HG02798 (cell line): Measurements from ENCODE around the gene NFIB.
A peak's percentile ranks its signal among the peaks of the same experiment; 100 is the strongest.

Experiments used
- ATAC-seq: cut with Tn5 transposase; IDR thresholded peaks from one replicate; pipeline ENCODE4 v1.9.1; 2021; ENCODE audit warnings: mild to moderate bottlenecking; ENCODE audit not compliant: unreplicated experiment, poor library complexity

Gene NFIB

DNA sequence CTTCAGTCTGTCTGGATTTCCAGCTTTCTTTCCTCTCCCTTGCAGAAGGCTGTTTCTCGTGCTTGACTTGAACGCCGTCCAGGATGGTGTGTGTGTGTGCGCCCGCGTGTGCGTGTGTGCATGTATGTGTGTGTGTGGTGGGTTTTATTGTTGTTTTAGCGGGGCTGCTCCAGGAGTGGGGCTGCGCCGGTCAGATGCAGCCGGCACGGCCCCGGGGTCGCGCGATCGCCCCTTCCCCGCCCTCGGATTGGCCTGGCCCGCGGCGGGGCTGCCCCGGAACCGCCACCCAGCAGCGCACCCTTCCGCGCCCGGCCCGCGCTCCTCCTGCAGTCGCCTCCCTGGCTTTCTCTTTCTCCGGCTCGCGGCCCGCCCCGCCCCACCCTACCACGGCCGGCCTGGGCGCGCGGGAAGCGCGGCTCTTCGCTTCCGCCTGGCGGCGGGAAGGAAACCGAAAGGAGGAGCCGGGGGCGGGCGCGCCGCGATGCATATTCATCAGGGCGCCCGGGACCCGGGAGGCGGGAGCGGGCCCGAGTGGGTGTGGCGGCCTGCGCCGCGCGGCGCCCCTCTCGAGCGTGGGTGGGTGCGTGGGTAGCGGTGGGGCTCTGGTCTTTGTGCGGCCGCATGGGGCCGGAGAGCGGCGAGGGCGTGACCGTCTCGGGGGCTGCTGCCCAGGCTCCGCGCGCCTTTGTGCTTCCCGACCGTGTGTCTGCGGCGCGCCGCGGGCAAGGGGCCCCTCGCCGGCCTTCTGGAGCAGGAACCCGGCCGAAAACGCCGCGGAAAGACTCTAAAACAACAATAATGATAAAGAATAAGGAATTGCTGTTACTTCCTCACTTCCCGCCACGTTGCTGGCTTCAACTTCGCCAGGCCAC lies 8.5 kb upstream of the NFIB start:
- ATAC-seq = peak; percentile 94

DNA sequence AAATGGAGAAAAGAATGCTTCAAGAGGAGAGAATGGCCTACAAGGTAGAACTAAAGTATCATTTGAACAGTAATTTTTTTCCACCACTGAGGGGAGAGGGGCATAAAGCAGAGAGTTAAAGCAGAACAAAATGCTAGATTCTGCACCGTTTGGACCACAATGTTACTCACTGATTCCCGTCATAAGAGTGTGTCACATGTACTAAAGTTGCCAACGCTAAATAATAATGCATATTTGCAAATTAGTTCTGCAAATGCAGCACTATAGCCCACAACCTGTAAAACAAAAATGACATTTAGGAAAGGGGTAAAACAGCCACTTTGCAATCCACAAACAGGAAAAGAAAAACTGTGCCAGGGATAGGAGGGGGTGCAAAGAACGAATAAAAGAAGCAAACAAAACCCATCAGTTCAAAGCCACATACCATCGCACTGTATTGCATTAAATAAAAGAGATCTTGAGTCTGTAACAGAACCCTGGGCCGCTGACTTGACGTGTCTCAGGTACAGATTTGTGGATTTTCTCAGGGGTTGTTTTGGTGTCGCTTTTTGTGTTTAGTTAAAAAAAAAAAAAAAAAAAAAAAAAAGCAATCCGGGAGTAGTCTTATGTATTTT lies 7.7 kb upstream of the NFIB start:
- no peak for ATAC-seq

DNA sequence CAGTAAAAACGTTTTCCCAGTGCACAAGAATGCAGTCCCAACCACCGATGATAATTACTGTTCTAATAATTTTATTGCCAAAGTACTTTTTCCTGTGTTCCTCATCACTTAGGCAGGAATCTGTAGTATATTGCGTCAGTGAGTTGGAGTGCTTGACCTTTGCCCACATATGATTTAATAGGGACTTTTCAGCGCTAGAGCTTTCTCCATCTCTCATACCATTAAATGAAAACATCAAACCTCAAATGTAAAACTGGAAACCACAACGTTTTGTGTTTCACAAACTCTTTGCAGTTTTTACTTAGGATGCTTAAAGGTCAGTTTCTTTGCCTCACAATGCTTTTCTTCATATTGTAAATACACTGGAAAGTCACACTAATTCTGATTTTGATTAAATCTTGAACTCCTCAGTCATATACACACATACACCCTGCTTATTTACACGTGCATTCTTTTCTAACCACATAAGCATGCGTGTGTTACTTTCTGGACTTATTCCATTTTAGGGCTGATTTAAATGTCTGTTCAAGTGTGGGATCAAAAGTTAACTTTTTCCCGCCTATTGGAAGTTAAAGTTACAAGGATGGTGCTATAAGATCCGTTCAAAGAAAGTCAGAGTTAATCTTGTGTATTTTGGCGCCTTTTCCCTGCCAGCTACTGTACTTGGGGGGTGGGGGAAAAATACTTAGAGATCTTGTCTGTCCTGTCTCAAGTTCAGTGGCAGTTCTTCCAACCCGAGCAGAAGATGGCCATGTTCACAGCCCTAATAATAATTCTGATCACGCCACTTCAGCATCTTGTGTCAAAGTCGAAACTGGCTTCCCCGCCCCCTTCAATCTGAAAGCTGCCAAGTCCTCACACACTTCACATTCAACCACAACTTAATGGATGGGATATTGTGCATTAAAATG lies 6.6 kb upstream of the NFIB start:
- ATAC-seq = no peak

DNA sequence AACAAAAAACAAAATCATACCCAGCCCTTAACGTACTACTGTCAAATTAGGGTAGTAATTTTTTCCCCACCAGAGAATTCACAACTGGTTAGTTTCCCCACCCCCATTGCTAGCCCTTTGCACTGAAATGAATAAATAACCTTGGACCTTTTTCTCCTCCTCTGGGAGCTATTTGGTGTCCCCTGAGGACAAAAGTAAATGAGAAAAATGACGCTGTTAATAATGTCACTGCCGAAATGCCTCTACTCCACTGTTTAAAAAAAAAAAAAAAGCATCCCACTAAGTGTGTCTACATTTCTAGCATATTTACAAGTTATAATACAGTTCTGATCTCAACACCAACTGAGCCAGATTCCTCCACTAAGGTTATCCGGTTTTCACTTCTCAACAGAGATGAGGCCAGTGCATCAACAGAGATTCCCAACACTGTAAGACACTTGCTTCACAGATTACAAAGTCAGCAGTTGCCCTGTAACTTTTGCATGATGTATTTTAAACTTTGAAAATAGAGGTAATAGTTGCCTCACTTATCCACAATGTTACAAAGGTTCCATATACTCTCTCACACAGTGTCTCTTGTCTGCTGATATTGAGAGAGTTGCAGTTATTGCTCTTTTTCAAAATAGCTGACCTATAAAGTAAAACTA lies 5.1 kb upstream of the NFIB start:
- no peak for ATAC-seq

DNA sequence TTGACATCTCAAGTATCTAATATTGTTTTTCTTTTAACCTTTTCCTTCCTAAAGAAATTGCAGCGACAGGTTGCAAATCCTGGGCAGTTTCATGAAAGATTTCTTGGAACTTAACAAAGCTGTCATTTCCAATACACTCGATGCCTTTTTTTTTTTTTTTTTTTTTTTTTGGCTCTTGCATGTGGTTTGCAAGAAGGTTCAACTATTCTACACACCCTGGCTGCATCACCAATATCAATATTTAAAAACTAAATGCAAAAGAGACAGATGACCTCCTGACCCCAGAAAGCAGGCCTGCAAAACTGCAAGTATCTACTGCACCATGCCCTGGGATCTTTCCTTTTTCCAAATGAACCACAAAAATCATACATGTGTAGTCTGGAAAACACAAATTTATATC lies 4.4 kb upstream of the NFIB start:
- ATAC-seq = no peak

DNA sequence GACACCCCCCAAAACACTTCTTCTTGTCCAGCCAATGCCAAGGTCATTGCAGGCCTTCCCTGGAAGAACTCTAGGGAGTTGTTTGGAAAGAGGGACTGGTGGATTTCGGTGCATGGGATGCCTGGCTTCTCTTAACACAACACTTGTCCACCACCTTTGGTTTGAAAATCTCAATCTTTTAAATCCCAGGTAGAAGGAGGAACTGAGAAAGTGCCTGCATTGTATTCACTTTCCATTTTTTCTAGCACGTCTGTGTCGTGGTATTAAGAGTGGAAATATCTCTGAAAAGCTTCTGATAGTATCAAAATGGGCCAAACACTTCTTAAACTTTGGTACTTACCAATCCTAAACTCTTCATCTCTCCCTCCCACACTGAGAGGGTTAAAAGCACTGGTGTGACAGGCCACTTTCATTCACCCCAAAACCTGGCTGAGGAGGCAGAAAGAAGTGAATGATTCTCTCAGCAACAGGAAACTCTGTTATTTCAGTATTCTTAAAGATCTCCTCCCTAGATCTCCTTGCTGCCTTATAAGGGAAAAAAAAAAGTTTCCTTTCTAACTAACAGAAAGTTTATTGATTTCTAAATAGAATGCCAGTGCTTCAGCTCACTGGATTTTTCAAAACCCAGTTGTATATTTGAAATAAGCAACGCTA lies 3.9 kb upstream of the NFIB start:
- peak; percentile 14 for ATAC-seq

DNA sequence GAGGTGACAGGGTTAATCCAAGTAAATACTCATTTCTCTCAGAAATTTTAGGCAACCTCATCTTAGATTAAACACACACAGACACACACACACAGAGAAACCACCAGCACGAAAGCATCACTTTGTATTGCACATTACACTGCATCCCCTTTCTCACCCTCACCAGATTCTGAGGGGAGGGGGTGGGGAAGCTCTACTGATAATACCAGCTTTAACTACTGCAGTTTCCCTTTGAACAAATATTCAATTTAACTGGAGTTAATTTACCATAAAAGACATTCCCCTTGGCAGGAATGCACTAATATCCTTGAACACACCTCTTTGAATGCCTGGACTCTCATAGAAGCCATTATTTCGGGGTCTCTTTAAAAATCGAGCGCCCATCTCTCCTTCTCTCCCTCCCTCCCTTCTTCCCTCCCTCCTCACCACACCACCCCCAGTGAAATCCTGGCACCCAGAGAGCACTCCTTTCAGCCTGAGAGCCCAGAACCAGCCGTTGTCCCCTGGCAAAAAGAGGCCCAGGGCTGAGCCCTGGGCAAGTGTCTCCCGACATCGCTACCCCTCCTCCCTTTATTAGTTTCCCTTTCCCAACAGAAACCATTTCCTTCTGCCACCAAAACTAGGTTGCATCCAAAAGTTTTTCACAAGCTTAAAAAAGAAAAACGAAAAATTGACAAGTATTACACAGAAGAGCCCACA lies 2.8 kb upstream of the NFIB start:
- ATAC-seq = no peak

DNA sequence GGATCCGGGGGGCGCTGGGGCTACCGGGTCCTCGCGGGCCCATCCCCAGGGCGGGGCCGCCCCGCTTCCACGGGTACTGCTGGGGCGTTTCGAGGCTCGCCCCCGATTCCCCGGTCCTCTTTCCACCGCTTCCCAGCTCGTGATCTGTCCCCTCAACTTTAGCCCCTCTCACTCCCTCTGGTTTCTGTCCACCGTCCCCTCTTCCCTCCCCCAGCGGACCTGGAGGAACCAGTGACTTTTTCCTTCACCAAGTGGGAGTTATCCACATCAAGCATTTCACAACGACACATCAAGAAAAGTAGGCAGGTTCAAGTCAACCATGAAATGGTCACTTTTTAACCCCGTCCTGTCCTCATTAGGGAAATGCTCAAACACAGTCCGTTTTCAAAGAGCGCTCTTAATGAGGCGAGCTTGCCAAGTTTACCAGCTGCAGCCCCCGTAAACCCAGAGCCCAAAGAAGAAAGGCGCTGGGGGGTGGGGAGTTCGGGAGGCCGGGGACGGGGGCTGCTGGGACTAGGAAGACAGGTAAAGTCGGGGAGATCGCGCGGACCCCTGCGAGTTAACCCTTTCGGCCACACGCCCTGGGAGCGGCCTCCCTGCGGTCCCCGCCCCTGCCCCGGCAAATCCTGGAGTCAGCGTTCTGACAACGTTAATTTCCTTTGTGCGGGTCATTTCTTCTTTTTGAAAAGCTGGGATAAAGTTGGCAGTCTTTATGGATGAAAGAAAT lies 2.1 kb upstream of the NFIB start:
- ATAC-seq = no peak

DNA sequence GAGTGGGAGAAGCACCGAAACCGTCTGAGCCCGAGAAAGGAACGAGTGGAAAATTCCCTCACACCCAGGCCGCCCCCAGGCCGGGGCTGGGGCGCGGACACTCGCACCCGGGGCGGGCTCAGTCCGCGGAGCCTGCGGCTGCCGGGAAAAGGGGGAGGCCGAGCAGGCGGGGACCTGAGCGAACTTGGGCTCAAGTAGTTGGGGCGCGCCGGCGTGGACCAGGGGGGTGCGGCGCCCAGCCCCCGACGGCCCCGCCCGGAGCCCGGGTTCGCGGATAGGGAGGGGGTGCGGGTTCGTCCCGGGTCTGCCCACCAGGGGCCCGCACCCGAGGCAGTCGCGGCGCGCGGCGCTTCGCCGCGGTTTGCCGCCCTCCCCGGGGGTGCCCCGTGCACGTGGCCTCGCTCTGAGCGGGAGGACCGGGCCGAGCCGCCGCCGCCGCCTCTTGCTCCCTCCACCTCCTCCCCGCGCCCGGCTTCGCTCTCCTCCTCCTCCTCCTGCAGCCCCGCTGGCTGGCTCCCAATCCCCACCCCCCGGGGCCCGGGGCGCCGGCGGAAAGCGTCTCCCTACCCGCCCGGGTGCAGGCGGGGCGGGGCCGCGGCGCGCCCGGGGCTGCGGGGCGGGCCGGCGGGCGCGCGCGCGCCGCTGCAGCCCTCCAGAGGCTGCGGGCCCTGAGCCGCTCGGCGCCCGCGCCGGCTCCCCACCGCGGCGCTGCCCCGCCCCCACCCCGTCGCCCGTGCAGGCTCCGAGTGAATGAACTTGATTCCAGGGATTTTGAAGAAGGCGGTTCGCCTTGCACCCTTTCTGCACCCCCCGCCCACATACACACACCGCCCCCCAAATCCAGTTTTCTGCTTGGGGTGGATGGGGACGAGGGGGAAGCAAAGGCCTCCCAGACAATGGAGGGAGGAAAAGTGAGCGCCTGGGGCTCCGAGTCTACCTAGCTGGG lies 1.3 kb upstream of the NFIB start:
- peak; percentile 40 for ATAC-seq

DNA sequence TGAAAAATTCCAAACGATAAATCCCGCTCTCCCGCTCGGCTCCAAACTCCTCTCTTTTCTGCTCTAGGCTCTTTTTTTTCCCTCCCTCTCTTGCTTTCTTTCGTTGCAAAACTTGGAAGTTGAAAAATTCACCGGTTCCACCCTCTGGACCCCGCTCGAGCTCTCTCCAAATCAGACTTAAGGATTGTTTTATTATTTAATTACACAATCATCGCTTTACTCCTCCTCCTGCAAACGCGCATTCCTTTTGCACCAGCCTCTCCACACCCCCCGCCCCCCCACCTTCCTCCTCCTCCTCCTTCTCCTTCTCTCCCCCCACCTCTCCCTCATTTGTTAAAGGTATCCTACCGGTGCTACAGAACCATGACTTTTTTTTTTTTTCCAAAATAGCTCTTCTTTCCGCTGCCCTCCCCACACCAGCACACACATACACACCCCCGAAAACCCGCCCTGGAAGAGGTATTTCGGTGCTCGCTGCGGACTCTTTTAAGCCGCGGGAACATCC lies 535 bp upstream of the NFIB start:
- no peak for ATAC-seq

DNA sequence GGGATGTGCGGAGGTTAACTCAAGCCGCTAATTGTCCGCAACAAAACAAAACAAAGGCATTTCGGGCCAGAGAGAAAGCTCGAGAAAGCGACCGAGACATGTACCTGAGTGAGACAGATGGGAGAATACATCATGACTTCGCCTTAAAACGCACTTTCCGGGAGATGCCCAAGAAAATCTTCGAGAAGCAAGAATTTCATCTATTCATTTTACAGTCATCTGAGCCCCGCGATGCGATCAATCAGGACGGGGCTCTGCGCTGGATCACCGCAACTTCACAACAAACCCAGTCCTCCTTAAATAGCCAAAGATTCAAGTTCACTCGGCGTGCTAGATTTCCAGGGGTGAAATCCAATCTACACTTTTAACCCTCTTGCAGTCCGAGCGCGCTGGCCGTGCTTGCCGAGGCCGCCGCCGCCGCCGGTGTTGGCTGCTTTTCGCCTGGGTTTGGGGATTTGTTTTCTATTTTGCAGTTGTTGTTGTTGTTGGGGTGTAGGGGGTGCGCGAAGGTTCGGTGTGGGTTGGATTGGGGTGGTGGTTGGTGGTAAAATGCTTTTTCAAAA lies 482 bp downstream of the NFIB start:
- ATAC-seq = no peak

DNA sequence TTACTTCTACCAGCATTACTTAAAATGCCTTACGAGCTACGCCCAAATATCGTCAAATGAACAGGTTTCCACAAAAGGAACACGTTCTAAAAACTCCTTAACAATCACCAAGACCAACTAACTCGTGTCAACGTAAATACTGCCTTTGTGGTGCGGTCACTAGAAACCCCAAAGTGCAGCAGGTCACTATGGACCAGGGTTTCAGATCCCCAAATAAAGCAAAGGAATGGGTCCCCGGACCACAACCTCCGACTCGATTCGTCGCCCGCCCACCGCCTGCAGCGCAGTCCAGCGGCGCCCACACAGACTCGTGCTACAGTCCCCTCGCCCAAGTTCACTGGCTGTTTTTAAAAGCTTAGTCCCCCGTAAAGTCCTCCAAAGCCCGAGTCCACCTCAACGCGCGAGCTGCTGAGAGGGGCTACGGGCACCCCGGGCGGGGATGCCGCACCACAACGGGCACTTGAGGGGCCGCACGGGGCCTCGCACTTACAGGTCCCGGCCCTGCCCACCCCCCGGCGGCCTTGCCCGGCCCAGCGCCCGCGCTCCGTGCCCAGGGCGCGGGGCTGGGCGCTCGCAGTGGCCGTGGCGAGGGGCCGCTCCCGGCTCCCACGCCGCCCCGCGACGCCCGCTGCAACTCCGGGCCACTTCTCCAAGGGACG lies 1.1 kb downstream of the NFIB start:
- ATAC-seq = no peak

DNA sequence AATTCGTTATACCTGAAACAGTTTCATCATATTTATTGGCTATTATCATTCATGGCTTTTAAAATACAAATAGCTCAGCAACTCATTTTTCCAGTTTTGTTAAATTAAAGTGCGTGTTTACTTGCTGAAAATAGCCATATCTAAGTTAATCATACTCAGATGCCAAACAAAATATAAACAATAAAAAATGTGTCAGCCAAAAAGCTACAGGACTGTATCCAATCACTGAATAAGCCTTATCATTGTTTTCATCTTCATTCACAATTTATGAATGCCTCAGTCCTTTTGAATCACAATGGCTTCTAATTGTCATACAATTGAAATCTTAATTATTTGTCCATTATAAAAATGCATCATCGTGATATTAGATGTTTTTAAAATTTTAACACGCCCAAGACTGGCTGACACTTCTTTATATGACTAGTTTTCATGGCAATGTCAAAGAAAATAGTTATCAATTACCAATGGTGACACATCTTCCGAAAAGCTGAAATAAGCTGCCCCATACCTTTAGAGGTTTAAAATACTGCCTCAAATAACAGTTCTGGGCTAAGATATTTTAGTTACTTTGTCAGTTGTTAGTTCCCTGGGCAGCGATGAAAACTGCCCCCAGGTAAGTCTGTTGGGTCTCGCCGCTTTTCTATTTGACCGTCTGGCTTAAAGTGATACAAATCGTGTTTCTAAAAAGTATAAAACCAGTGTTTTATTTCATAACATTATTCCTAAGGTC lies 1.8 kb downstream of the NFIB start:
- ATAC-seq = no peak

DNA sequence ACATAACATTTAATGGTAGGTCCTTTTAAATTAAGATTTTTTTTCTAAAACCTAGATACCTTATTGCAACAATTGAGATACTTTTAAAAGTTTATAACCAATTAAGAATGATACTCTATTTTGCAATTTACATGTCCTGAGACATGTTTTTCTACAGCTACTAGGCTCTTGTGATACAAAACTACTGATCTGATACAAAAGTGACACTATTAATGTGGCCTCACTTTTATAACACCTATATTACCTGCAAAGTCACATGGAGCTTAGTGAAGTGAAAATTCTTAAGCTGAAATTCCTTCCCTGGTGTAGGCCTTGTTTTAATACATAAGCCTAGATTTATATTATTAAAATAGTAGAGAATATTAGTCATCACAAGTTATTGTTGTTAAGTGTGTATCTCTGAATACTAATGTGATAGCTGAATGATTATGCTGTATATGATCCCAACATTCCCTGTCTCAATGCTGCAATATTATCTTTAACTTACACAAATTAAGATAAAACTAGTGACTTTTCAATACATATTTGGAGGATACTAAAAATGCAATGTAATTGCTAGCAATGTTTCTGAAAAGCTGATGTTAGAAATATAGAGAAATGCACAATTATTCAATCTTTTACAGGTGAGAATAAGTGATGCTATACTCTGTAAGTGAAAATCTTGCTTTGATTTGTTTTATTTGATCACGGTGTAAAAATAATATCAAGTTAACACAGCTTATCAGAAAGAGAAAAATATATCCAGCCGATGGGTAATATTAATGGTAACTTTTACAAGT lies 2.6 kb downstream of the NFIB start:
- no peak for ATAC-seq

DNA sequence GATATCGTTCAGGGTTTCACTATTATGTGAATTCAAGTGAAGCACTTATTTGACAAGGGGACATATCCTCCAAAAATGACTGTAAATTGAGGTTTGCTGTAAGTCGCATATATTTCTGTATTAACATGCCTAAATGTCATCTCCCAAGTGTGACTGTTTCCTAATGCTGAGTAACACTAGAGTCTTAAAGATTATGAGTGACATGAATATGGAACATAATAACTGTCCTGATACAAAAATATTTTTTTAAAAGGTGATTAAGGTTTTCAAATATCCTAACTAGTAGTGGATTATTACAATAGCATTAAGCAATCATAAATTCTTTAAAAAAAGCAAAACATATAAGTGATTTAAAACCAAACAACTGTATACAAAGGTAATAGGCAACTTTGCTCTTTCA lies 3.6 kb downstream of the NFIB start:
- no peak for ATAC-seq
